Heart right ventricle (tissue), 16 donors: ENCODE measurements around the gene TACR1. TPM values are rescaled to one million over a fixed set of nuclear protein-coding genes. Genes with fewer than 3 reads are reported as not detected.

Source experiments
- ATAC-seq, 8 donors: fragments of 200-7000 bp; cut with Tn5 transposase; one replicate each; pipeline ENCODE4 v1.9.1; 2020; ENCODE audit warnings: mild to moderate bottlenecking in 8 of 8, moderate library complexity in 8 of 8, moderate number of reproducible peaks in 1 of 8
- DNase-seq, 2 donors: peaks; one replicate each; pipeline ENCODE4 v3.0.0-alpha.2; 2020
- H3K27ac ChIP-seq, 10 donors: fragments of 200-600 bp; sonication (generic) in 2 of 10; one replicate each; pipeline versions ENCODE4 v1.5.0 to v1.8.0; 2020 to 2022; ENCODE audit warnings: mild to moderate bottlenecking in 3 of 10
- H3K27me3 ChIP-seq, 7 donors: fragments of 200-600 bp; one replicate each; pipeline ENCODE4 v1.8.0; 2021 to 2022; ENCODE audit warnings: mild to moderate bottlenecking in 2 of 7
- H3K36me3 ChIP-seq, 9 donors: fragments of 200-600 bp; sonication (generic) in 1 of 9; one replicate each; pipeline versions ENCODE4 v1.5.0 to v1.8.0; 2020 to 2022; ENCODE audit warnings: mild to moderate bottlenecking in 2 of 9
- H3K4me1 ChIP-seq, 9 donors: fragments of 200-600 bp; sonication (generic) in 1 of 9; one replicate each; pipeline versions ENCODE4 v1.5.0 to v1.8.0; 2020 to 2022; ENCODE audit warnings: mild to moderate bottlenecking in 4 of 9
- H3K4me3 ChIP-seq, 10 donors: fragments of 200-600 bp; sonication (generic) in 2 of 10; one replicate each; pipeline versions ENCODE4 v1.5.0 to v1.8.0; 2020 to 2022; ENCODE audit warnings: mild to moderate bottlenecking in 7 of 10, moderate library complexity in 2 of 10
- H3K9me3 ChIP-seq, 11 donors: fragments of 200-600 bp in 10 of 11; sonication (generic) in 2 of 11; one replicate each; pipeline versions ENCODE4 v1.5.0 to v1.8.0; 2013 to 2022; ENCODE audit warnings: mild to moderate bottlenecking in 2 of 11, control low read depth in 1 of 11, moderate library complexity in 1 of 11
- CTCF ChIP-seq, 9 donors: fragments of 200-600 bp; sonication (generic) in 2 of 9; IDR thresholded peaks; one replicate each; pipeline versions ENCODE4 v1.5.0 to v1.8.0; 2021 to 2022; ENCODE audit warnings: antibody characterized with exemption in 9 of 9, mild to moderate bottlenecking in 5 of 9, moderate library complexity in 1 of 9
- WGBS, 2 donors: extraction: QIAGEN DNeasy Blood & Tissue Kit; methylation state at CpG; one replicate each; pipeline ENCODE4 v1.1.7; 2013; ENCODE audit warnings: inconsistent platforms in 1 of 2; 5-methylcytosine and 5-hydroxymethylcytosine counted together
- intact Hi-C, 10 donors: fragments of 100-400 bp; cut with DNase I; formaldehyde crosslinking; loops; one replicate each; pipeline versions ENCODE4 v1.11.1 to v1.14.2; 2022
- polyA plus RNA-seq, 2 donors: library from polyadenylated mRNA; stranded (reverse); fragments of 200-250 nt; gene quantifications; one replicate each; pipeline ENCODE4 v1.2.3, GENCODE V29; 2013
- total RNA-seq, 10 donors: library from RNA; stranded (reverse); fragmentation: NEBNext Ultra II Directional in 3 of 10; extraction: Animal tissue kit (Norgen Biotek cat#: 25700) in 3 of 10; gene quantifications; one replicate each; pipeline versions ENCODE4 v1.2.1 to v1.2.4, GENCODE V29; 2021 to 2023
- donor health status: Arrhythmogenic right ventricular cardiomyopathy.
- donor health status: ischemic (EF 13 %, LVEDD 7.1; RV severe dilation, severe dysfunction).
- donor health status: healthy with polysubstance abuse.
- donor health status: DM: no; HTN: yes; CAD: no.
- donor health status: DM: no; HTN: no; CAD: no.
- donor health status: ischemic (EF 25% LVEDD 6.9; RV normal size, moderate dysfunction).
- donor health status: ischemic (EF 25% LVEDD 5.7; RV mildly dilated, moderate dysfunction).
- donor health status: healthy.
- donor health status: DM: yes; HTN: yes; CAD: no.
- donor health status: Ischemic cardiomyopathy.
- donor health status: ischemic (EF 35%, LVEDD 5.7; RV mildly dilated, moderate dysfunction).
- donor health status: nonischemic (EF 11% LVEDD 7.7; RV severe dilation, severe dysfunction).
- donor health status: DM: yes; HTN: yes; CAD: no.
- donor health status: PGD.
- donor health status: ischemic (EF 29% LVEDD 5.4; RV normal size, mild dysfunction).
- donor health status: nonischemic (EF 23%, LVEDD 6.1; RV moderate dilation, normal function).

TACR1 gene
- total and polyA plus RNA-seq, 12 donors = 0.06 to 0.38 (median 0.17) TPM; not detected in 3

DNA sequence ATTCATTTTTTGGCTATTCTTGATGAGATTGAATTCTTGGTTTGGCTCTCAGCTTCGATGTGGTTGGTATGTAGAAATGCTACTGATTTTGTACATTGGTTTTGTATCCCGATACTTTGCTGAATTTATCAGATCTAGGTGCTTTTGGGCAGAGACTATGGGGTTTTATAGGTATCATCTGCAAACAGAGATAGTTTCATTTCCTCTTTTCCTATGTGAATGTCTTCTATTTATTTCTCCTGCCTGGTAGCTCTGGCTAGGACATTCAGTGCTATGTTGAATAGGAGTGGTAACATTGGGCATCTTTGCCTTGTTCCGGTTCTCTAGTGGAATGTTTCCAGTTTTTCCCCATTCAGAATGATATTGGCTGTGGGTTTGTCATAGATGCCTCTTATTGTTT, 5.5 kb upstream of the TACR1 start:
- intact Hi-C loops = no loop called here
- peaks cover 0 to 7% (median 0%) of the 10 kb centered on the region in 11 donors for H3K9me3 ChIP-seq
- peaks cover 2 to 13% (median 11%) of the 10 kb centered on the region in 9 donors for H3K4me1 ChIP-seq
- no peak overlapping the region for H3K27ac ChIP-seq
- WGBS, 2 donors = 86 to 87% methylated on average over 3 of the region's 3 CpGs
- H3K27me3 ChIP-seq = peaks cover 0 to 52% (median 24%) of the 10 kb centered on the region in 7 donors
- ATAC-seq = no peak
- DNase-seq = no peak
- no peaks in the 10 kb centered on the region for H3K36me3 ChIP-seq
- TF ChIP-seq CTCF (IDR thresholded peaks at IDR 0.05) = no peak
- H3K4me3 ChIP-seq = no peak overlapping the region

DNA sequence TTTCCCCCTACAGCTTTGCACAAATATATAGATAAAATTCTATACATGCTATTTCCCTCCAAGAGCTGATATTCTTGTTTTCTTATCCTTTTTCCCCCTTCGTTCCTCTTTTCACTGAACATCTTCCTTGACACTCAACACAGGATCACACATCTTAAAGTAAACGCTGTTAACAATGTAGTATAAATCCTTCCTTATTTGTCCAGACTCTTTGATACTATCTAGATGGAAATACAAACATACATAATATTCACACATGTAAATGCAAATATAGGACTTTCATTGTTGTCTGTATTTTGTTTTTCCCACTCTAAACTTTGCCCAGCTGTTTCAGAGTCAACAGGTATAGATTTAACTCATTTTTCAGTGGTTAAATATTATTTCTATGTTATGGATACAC, 3.0 kb upstream of the TACR1 start:
- no peak overlapping the region for H3K4me3 ChIP-seq
- ATAC-seq = no peak

DNA sequence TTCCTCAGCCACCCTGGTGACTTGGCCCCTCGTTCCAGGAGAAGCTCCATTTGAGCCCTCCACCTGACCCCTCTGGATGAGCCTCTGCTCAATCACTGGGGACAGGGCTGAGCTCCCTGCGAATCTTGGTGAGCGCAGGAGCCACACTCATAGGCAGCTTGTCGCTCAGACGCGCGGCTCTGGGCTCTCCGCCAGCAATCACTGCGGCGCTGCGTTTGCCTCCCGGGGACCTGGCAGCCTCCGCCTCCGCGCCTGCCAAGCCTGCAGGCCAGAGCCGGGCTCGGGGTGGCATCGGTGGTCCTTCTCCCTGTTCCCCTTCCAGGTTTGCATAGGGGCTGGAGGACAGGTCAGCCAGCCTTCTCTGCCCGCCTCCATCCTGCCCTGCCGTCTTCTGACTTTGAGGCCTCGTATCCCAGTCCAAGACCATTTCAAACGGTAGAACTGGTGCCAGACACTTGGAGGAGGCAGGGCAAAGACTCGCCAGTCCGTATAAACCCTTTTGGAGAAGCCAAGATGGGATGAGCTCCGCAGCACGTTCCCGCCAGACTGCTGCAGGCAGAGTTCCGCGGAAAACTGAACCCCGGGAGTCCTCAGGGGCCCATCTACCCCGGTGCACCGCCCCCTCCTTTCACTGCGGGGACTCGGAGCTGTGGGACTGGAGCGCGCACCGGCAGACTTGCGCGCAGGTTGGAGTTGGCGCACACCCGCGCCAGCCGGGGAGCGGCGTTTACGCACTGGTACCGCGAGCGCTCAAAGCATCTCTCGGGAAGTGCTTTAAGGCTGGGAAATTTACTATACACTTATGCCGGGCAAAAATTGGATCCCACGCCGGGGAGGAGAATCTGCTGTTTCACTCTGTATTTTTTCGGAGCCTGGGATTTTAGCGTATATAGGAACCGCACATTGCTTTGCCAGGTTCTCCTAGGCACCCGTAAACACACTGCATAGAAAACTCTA, 1.1 kb upstream of the TACR1 start:
- peaks cover 0 to 89% (median 59%) of the 10 kb centered on the region in 7 donors for H3K27me3 ChIP-seq
- no peak for TF ChIP-seq CTCF (IDR thresholded peaks at IDR 0.05)
- H3K4me1 ChIP-seq = peaks cover 5 to 24% (median 19%) of the 10 kb centered on the region in 9 donors
- no peaks in the 10 kb centered on the region for H3K36me3 ChIP-seq
- H3K4me3 ChIP-seq = peak overlapping the region; percentile 27 to 55 (median 45)
- peak; percentile 43 to 77 for DNase-seq
- 0 to 1% methylated on average over 57 of the region's 57 CpGs for WGBS, 2 donors
- no peak overlapping the region for H3K27ac ChIP-seq
- peaks cover 0 to 7% (median 0%) of the 10 kb centered on the region in 11 donors for H3K9me3 ChIP-seq
- intact Hi-C loops = no loop called here
- peak; percentile 70 to 94 (median 88) for ATAC-seq

More for the DNA sequence above, 3.0 kb upstream of the TACR1 start:
- no peaks in the 10 kb centered on the region for H3K36me3 ChIP-seq
- H3K9me3 ChIP-seq = peaks cover 0 to 7% (median 0%) of the 10 kb centered on the region in 11 donors
- DNase-seq = no peak
- 62 to 79% methylated on average over 2 of the region's 2 CpGs for WGBS, 2 donors
- H3K4me1 ChIP-seq = peaks cover 5 to 24% (median 19%) of the 10 kb centered on the region in 9 donors
- intact Hi-C loops = no loop called here
- no peak for TF ChIP-seq CTCF (IDR thresholded peaks at IDR 0.05)
- peaks cover 0 to 77% (median 49%) of the 10 kb centered on the region in 7 donors for H3K27me3 ChIP-seq
- H3K27ac ChIP-seq = no peak overlapping the region

DNA sequence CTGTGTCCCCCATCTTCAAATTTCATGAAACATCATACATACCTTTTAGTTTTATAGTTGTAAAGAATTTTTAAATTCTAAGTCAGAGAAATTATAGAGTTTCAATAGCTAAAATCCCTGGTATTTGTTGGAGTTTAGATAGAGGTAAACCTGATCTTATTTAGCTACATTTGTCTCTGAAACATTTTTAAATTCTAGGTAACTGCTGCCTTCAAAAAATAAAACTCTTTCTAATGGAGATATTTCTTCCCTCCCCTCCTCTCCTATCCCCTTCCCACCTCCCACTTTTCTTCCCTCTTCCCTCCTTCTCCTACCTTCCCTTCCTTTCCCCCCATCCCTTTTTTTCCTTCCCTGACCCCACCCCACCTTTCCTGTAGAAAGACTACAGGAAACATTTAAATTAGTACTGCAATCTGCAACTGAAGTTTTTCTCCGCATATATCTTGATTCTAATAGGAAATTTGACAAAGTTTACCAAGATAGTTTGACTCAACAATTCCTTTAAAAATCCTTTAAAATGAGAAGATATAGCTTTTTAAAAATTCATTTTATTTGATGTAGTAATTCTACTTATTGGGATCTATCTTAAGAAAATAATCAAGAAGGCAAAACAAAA, 4.1 kb downstream of the TACR1 start:
- 76 to 81% methylated on average over 1 of the region's 1 CpG for WGBS, 2 donors

More for the DNA sequence above, 4.1 kb downstream of the TACR1 start:
- DNase-seq = no peak
- no peaks in the 10 kb centered on the region for H3K9me3 ChIP-seq
- H3K27me3 ChIP-seq = peaks cover 0 to 60% (median 47%) of the 10 kb centered on the region in 7 donors
- intact Hi-C loops = loop anchor here in 5 of 10 donors (5.0 to 10.0 kb wide), 4 partner anchors 200 to 270 kb away; no protein-coding TSS in a partner anchor
- H3K27ac ChIP-seq = no peak overlapping the region
- no peaks in the 10 kb centered on the region for H3K36me3 ChIP-seq
- no peak overlapping the region for H3K4me3 ChIP-seq
- no peak for TF ChIP-seq CTCF (IDR thresholded peaks at IDR 0.05)
- no peak for ATAC-seq
- peaks cover 5 to 15% (median 13%) of the 10 kb centered on the region in 9 donors for H3K4me1 ChIP-seq
